NCI-H748 (cell line): ENCODE measurements around the gene ST8SIA3.
A peak's percentile ranks its signal among the peaks of the same experiment; 100 is the strongest.

Experiments
- DNase-seq: peaks from one replicate; lab custom pipeline; 2025; ENCODE audit not compliant: unreplicated experiment; lab: John Stamatoyannopoulos, UW

ST8SIA3 gene, protein sequence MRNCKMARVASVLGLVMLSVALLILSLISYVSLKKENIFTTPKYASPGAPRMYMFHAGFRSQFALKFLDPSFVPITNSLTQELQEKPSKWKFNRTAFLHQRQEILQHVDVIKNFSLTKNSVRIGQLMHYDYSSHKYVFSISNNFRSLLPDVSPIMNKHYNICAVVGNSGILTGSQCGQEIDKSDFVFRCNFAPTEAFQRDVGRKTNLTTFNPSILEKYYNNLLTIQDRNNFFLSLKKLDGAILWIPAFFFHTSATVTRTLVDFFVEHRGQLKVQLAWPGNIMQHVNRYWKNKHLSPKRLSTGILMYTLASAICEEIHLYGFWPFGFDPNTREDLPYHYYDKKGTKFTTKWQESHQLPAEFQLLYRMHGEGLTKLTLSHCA

GRCh38 chr18:57352271-57352701, at the start of gene ST8SIA3:
Gene ST8SIA3 (plus strand): TSS chr18:57352557. CDS start chr18:57352847, 290 bp downstream.
- DNase-seq: peak; percentile 60

- no peak for DNase-seq
Observed at GRCh38 chr18:57311472-57311871, 40.9 kb upstream of the ST8SIA3 start.

GRCh38 chr18:57312346-57313144, 39.8 kb upstream of the ST8SIA3 start:
- DNase-seq: no peak

- DNase-seq: no peak
Observed at GRCh38 chr18:57320603-57321002, 31.8 kb upstream of the ST8SIA3 start.

DNA sequence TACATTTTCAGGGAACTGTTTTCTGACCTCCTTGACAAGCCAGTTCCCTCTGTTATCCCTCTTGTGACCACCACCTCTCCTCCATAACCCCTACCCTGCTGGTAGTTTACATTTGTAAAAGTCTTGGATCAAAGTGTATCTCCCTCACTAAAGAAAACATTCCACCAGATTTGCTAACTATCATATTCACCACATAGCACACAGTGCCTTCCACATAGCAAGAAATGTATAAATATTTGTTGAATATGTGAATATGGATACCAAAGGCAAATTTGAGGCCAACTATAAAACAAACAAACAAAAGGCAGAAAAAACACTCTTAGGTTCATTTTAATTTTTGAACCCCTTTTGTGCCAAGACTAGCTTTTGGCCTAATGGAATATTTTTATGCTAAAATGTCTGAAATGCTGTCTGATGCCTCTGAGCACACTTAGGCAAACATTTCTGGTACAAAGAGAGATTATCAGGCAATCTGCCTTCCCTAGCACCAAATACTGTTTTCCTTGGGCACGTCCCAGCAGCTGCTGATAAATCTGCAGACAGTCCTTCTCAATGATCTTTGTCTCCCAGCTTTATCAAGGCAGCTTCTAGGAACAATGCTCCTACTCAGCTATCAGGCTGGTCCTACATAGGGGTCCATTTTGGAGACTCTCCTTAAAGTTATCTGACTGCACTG, 26.7 kb upstream of the ST8SIA3 start:
- DNase-seq: no peak

DNA sequence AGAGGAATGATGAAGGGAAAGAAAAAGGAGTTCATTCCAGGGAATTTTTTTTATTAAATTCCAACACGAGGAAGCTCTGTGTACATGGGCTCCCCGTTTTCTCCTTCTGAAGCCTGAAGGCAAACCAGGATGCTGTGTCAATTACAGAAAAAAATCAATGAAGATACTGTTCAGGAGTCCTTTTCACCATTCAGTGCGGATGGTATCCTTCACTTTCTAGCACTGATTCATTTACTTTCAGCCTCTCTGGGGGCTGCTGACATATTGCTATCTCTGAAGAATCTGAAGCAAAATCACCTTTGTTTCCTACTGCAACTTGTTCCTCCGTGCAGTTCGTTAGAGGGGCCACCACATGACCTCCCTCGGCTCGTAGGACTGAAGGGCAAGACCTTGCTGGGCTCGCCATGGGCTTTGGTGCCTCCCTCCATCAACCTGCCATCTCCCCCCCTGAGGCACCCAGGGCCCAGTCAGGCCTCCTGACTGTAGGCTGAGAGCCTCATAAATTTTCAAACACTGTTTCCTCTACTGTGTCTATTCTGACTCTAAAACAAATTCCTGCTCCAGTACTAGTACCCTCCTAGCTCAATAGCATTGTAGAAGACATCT, 25.5 kb upstream of the ST8SIA3 start:
- DNase-seq: no peak

DNA sequence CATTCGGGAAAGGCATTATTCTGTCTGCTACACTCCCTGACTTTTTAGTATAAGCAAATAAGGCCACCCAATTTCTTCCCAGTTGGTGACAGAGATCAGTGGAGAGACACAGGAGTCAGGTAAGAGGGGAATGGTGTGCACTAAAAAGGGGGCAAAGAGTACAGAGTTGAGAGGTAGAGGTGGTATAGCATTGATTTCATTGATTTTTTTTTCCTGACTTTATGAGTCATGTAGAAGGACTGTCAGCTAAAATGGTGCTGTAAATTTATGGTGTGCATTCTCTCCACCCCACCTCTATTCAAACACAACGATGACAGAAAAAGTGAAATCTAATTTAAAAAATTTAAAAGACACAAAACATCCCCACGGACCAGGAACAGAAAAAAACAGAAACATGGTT, 23.7 kb upstream of the ST8SIA3 start:
- DNase-seq: no peak

GRCh38 chr18:57329856-57330255, 22.5 kb upstream of the ST8SIA3 start:
- no peak for DNase-seq

DNA sequence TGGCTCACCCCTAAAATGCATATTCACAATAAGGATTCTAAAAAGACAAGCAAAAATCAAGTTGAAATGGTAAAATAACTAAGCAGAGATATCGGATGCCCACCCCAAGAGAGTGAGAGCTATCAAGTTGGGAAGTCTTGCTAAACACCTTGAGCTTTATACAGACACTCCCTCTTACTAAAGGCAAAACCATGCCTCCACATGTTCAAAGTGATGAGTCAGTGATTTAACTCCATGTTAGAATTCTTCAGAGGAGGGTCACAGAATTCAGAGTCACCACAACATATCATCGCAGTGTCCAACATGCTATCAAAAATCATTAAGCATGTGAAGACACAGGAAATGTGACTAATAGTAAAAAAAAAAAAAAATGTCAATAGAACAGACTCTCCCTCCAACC, 20.6 kb upstream of the ST8SIA3 start:
- no peak for DNase-seq

DNA sequence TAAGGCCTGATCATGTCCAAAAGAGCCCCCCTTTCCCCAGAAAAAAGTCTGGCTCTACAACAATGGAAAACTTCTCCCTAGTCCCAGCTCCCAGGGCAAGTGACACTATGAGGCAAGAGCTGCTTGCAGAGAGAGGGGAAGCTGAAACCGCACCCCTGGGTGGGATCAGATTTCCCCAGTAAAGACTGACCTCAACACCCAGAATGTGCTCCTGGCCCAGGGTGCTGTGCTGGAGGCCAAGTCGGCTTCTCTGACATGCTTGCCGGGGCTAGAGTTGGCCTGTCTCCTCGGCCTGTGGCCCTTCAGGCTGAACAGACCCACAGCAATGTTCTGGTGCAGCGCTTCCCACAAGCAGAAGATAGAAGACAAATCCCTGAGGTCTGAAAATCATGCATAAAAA, 18.4 kb upstream of the ST8SIA3 start:
- DNase-seq: no peak

DNA sequence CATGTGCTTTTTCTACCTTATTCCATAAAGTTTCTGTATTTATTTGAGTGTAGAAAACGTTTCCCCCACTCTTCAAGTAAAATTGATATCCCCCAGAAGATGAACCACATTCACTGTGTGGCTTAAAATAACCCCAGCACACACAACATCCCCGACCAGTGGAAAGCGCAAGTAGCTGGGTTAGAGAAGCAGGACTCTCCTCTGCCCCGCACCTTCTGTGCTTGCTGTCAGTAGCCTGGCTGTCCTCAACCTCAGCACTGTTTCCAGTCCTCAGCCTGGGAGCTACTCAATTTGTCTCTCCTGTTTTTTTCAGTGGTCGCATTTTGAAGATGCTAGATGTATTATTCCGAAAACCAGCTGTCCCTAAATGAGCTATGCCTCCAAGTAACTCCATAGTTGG, 18.0 kb upstream of the ST8SIA3 start:
- no peak for DNase-seq

- DNase-seq: no peak
Observed at GRCh38 chr18:57336343-57336742, 16.0 kb upstream of the ST8SIA3 start.

DNA sequence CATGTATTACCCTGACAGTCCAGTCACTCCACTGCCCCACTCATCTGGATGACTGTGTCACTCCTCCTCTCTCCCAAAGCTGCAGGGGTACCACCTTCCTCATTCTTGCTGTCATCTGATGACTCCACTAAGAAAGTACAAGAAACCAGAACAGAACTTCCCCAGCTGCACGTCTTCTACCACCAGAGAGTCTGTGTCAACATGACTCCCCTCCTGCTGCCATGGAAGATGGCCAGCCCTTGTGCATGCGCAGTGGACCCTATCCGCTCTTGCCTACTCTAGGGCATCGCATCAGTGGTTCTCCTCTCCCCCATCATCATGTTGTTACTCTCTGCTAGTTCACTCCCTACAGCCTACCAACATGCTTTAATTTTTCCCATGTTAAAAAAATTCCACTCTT, 14.5 kb upstream of the ST8SIA3 start:
- DNase-seq: no peak

DNA sequence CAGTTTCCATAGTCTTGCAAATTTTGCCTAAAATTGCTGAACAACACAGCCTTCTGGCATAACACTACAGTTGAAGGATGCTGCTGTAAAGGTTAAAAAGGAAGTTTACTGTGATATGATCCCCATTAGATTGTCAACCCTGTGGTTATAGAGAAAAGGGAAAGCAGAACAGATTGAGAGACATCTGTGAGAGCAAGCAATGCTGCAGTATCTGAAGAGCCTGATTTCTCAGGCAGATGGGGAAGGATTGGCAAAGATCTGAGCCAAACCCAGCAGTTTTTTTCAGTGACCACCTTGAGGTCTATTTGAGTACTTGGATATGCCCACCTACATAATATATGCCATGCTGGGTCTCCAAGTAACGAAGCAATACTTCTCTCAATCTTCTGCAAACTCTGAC, 8.5 kb upstream of the ST8SIA3 start:
- no peak for DNase-seq

DNA sequence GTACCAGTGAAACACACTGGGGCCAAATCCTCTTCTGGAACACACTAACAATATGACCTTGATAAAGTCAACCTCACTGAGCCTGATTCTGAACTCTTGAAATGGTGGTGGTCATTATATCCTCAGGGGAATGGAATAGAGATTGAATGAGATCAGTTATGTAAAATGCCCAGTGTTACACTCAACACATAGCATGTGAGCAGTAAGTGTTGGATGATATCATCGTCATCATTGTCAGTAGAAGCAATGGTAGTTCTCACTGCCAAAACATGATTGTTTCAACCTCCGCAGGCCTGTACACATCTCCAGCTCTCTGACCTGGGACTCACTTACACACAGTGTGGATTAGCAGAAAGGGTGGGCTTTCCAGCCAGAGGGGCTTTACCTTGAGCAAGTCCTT, 5.5 kb upstream of the ST8SIA3 start:
- DNase-seq: no peak

- no peak for DNase-seq
Observed at GRCh38 chr18:57347784-57348183, 4.6 kb upstream of the ST8SIA3 start.

DNA sequence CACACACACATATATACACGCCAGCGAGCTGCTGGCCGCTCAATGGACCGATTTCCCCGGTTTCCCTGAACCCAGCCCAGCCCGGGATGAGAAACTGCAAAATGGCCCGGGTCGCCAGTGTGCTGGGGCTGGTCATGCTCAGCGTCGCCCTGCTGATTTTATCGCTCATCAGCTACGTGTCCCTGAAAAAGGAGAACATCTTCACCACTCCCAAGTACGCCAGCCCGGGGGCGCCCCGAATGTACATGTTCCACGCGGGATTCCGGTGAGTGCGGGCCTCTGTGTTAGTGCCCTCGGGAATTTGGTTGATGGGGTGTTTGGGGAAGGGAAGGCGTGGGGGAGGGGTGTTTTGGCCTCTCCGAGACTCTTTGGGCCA, 392 bp downstream of the ST8SIA3 start:
- peak; percentile 61 for DNase-seq

DNA sequence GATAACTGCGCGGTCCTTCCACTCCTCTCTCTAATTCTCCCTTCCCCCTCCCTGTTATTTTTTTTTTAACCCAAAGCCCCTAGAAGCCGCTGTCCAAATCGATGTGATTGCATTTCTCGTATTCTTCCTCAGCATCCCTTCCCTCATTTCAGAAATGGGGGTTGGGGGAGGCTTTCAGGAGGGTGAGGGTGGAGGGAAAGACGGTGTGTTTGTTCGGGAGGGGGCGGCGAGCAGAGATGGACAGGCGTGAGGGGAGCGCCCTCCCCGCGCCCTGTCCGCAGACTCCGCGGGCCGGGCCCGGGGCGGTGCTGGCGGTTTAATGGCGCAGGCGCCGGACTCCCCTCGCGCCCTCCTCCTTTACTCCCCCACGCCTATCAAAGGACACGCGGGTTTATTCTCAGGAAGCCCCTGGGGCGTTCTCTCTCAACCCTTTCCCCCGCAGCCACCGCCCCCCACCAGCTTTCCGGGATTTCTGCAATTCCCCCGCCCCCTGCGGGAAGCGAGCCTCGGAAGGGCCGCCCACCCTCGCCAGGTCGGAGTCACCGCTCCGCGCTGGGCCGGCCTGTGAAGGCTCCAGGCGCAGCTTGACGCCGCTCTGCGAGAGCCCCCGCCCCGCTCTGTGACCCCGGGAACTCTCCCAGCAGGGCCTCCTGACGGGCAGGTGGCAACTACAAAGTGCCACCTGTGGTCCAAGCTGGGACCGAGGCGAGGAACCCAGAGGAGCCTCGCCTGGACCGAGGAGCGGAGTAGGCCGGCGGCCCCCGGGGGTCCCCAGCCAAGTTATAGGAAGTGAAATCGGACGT, 981 bp downstream of the ST8SIA3 start:
- peak; percentile 74 for DNase-seq

DNA sequence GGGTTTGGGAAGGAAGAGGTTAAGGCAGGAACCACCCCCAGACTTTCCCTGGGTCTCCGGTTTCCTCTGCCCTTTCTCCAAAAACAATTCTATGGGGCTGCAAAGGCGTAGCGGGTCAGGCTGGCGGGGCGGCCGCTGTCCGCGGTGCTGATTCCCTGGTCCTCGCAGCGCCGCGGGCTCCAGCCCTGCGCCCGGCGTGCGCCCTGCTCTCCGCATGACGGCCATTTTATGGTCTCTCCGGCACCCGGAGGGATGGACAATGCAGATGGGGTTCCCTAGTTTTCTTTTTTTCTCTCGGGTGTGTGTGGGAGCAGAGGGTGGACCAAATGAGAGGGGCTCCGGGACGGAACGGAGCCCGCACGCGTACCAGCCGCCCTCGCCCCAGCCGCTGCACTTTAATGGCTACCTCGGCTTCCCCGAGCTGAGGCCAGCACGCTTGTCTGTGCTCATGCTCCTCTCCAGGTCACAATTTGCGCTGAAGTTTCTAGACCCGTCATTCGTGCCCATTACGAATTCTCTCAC, 1.6 kb downstream of the ST8SIA3 start:
- peak; percentile 77 for DNase-seq

- DNase-seq: no peak
Observed at GRCh38 chr18:57359433-57359832, 7.1 kb downstream of the ST8SIA3 start.
